ENCODE results near the gene LRRFIP1.

- TF ChIP-seq CTCF (optimal IDR thresholded peaks at IDR 0.05 in 1 of 3, IDR thresholded peaks at IDR 0.05 in 1 of 3, conservative IDR thresholded peaks at IDR 0.05 in 1 of 3; ENCODE audit: extremely low read depth in 1 of 3, insufficient read depth in 2 of 3, low read length in 3 of 3) (no peak), EZH2 (IDR thresholded peaks at IDR 0.05; ENCODE audit: low read length) (no peak)
Measured at GRCh38 chr2:237799060-237799428, 171.7 kb downstream of the LRRFIP1 start.
